Activated naive CD4-positive, alpha-beta T cell treated with anti-CD3 and anti-CD28 coated beads, Interleukin-2, amount 50 U/mL, for 16 hours (primary cell): ENCODE results near the gene PCDH17.

Experiments used
- DNase-seq: peaks from one replicate; pipeline ENCODE4 v3.0.0-alpha.2; 2020

Gene PCDH17

GRCh38 chr13:57740719-57741118, 109.2 kb downstream of the PCDH17 start:
- no peak for DNase-seq

- no peak for DNase-seq
Observed at GRCh38 chr13:57748096-57748495, 116.6 kb downstream of the PCDH17 start.

- DNase-seq, result no peak
Observed at GRCh38 chr13:57760951-57761350, 129.4 kb downstream of the PCDH17 start.

- DNase-seq, result no peak
Observed at GRCh38 chr13:57763689-57764088, 132.1 kb downstream of the PCDH17 start.
